ENCODE results near the gene CLECL1. TPM values are rescaled to one million over a fixed set of nuclear protein-coding genes. Genes with fewer than 3 reads are reported as not detected.
"Not testable (repeated sequence)": the region's sequence is repeated elsewhere in the genome, so short reads cannot be mapped to it uniquely, and the experiment has no call there.

CLECL1 gene
- total RNA-seq, 2 experiments from 2014 or later = 6.5 to 7.4 TPM

- ChIA-PET CTCF (interaction anchor here (1.2 to 2.2 kb wide), 3 partner anchors 10 to 21 kb away, joined by 3 to 12 read pairs (median 5); no protein-coding TSS in a partner anchor), POLR2A (interaction anchor here (1.6 kb wide), 1 partner anchor 47 kb away, joined by 3 read pairs; no protein-coding TSS in a partner anchor)
Measured at GRCh38 chr12:9721394-9722092, 11.4 kb downstream of the CLECL1 start.

DNA sequence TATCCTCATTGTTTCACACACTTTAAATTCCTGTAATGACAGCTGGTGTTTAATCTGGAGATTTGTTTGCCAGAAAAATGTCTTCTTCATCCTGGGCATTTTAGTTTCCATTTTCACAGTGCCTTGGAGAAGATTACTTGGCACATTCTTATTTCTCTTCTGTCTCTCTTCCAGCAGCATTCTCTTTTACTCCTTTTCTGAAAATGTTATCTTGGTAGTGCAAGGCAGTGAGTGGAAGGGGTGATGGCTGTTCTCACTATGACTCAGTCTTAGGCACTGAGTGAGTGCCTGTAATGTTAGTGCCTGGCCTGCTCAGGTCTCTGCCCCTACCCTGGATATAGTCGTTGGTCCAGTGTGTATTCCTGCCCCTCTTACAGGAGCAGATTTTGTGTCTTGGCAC, 13.1 kb downstream of the CLECL1 start:
- ChIA-PET CTCF (interaction anchor here (0.8 to 6.2 kb wide), 2 partner anchors 13 to 85 kb away, joined by 3 to 32 read pairs; no protein-coding TSS in a partner anchor), POLR2A (no interaction called here)
- Mint-ChIP-seq H3K36me3 (peaks cover 7% of the 10 kb centered on the region), H3K4me3 (no peak overlapping the region), H3K27ac (peak overlapping the region; percentile 4), H3K9me3 (no peaks in the 10 kb centered on the region), H3K27me3 (no peaks in the 10 kb centered on the region), H3K4me1 (ENCODE audit: low read depth) (peaks cover 32% of the 10 kb centered on the region)
- intact Hi-C loops (cut with micrococcal nuclease) = no loop called here
- DNase-seq = no peak

More at GRCh38 chr12:9721394-9722092, 11.4 kb downstream of the CLECL1 start:
- H3K4me3 Mint-ChIP-seq = no peak overlapping the region
- H3K36me3 Mint-ChIP-seq = peaks cover 7% of the 10 kb centered on the region
- intact Hi-C loops (cut with micrococcal nuclease) = no loop called here
- H3K9me3 Mint-ChIP-seq = no peaks in the 10 kb centered on the region
- no peak overlapping the region for H3K27ac Mint-ChIP-seq
- no peaks in the 10 kb centered on the region for H3K27me3 Mint-ChIP-seq
- H3K4me1 Mint-ChIP-seq (ENCODE audit: low read depth) = peaks cover 26% of the 10 kb centered on the region
- no peak for DNase-seq

DNA sequence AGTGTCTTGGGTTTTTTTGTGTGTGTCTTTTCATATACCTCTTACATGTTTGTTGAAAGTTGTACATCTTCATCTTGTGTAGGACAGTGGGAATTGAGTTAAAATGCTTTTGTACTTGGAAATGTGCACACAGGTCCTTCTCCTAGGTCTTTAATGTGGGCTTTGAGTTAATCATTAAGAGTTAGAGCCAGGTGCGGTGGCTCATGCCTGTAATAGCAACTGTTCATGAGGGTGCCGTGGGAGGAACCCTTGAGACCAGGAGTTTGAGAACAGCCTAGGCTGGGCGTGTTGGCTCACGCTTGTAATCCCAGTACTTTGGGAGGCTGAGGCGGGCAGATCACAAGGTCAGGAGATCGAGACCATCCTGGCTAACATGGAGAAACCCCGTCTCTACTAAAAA, 13.9 kb downstream of the CLECL1 start:
- Mint-ChIP-seq H3K9me3 (no peaks in the 10 kb centered on the region), H3K27ac (no peak overlapping the region), H3K27me3 (no peaks in the 10 kb centered on the region), H3K36me3 (peaks cover 7% of the 10 kb centered on the region), H3K4me3 (no peak overlapping the region), H3K4me1 (ENCODE audit: low read depth) (peaks cover 30% of the 10 kb centered on the region)
- intact Hi-C loops (cut with micrococcal nuclease) = no loop called here
- ChIA-PET CTCF (interaction anchor here (0.8 to 6.2 kb wide), 2 partner anchors 12 to 84 kb away, joined by 3 to 32 read pairs; no protein-coding TSS in a partner anchor), POLR2A (no interaction called here)
- DNase-seq = no peak

DNA sequence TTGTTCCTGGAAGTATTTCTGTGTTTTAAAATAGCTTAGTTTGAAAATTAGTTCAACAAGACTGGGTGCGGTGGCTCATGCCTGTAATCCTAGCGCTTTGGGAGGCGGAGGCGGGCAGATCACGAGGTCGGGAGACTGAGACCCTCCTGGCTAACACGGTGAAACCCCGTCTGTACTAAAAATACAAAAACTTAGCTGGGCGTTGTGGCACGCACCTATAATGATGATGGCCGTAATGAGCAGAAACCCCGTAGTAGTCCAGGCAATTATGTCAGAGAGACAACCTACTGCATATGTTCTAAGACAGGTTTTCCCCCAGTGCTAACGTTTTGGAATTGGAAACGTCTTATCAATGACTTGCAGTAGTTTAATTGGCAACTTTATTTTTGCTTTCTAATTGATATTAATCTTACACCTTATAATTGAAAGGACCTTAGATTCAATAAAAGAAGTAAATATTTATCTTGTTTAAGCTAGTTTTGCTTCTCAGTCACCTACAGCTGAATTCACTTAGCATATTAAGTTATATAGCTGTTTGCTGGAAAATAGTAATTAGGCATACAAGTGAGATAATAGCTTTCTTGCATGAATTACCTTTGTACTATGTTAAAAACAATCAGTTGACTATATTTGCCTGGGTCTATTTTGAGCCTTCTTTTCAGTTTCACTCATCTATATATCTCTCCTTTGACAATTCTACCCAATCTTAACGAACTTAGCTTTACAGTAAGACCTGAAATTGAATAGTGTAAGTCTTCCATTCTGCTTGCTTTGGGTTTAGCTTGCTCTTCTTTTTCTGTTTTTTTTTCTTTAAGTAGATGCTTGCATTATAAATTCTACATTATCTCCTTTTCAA, 15.6 kb downstream of the CLECL1 start:
- peaks cover 5% of the 10 kb centered on the region for H3K36me3 Mint-ChIP-seq
- H3K9me3 Mint-ChIP-seq = no peaks in the 10 kb centered on the region
- no peak overlapping the region for H3K4me3 Mint-ChIP-seq
- DNase-seq = no peak
- no peaks in the 10 kb centered on the region for H3K27me3 Mint-ChIP-seq
- peaks cover 32% of the 10 kb centered on the region for H3K4me1 Mint-ChIP-seq (ENCODE audit: low read depth)
- ChIA-PET POLR2A (interaction anchor here (0.6 to 1.3 kb wide), 2 partner anchors 9 to 18 kb away, joined by 3 to 4 read pairs; no protein-coding TSS in a partner anchor), CTCF (interaction anchor here (1.0 to 6.2 kb wide), 4 partner anchors 8 to 34 kb away, joined by 3 to 32 read pairs (median 5); no protein-coding TSS in a partner anchor)
- intact Hi-C loops (cut with micrococcal nuclease) = no loop called here
- H3K27ac Mint-ChIP-seq = no peak overlapping the region

- H3K9me3 Mint-ChIP-seq; H3K36me3 Mint-ChIP-seq; DNase-seq; H3K27ac Mint-ChIP-seq; H3K27me3 Mint-ChIP-seq; intact Hi-C loops (cut with micrococcal nuclease); H3K4me3 Mint-ChIP-seq; POLR2A ChIA-PET: not testable (repeated sequence)
- peaks cover 23% of the 10 kb centered on the region for H3K4me1 Mint-ChIP-seq (ENCODE audit: low read depth)
- CTCF ChIA-PET = interaction anchor here (1.0 to 1.2 kb wide), 2 partner anchors 20 to 30 kb away, joined by 3 to 5 read pairs; no protein-coding TSS in a partner anchor
Measured at GRCh38 chr12:9713032-9713558, 19.8 kb downstream of the CLECL1 start.

DNA sequence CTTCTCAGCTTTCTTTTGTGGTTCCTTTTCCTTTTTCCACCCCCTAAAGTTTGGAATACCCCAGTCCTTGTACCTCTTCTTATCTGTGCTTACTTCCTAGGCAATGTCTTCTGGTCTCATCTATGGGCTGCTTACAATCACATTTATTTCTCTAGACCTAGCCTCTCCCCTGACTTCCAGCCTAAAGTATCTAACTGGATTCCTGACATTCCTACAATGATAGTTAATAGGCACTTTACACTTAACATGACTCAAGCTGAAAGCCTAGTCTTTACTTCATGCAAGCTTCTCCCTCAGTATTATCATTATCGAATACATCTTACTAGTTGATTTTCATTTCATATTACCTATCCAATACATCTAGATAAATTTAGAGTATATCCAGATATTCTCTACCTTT, 21.2 kb downstream of the CLECL1 start:
- H3K4me3 Mint-ChIP-seq = no peak overlapping the region
- intact Hi-C loops (cut with micrococcal nuclease) = no loop called here
- H3K36me3 Mint-ChIP-seq = no peaks in the 10 kb centered on the region
- H3K9me3 Mint-ChIP-seq = no peaks in the 10 kb centered on the region
- peaks cover 36% of the 10 kb centered on the region for H3K4me1 Mint-ChIP-seq (ENCODE audit: low read depth)
- no peaks in the 10 kb centered on the region for H3K27me3 Mint-ChIP-seq
- CTCF ChIA-PET = interaction anchor here (0.9 to 2.2 kb wide), 8 partner anchors 10 to 86 kb away, joined by 3 to 9 read pairs (median 4); no protein-coding TSS in a partner anchor
- DNase-seq = no peak
- POLR2A ChIA-PET = no interaction called here
- no peak overlapping the region for H3K27ac Mint-ChIP-seq

DNA sequence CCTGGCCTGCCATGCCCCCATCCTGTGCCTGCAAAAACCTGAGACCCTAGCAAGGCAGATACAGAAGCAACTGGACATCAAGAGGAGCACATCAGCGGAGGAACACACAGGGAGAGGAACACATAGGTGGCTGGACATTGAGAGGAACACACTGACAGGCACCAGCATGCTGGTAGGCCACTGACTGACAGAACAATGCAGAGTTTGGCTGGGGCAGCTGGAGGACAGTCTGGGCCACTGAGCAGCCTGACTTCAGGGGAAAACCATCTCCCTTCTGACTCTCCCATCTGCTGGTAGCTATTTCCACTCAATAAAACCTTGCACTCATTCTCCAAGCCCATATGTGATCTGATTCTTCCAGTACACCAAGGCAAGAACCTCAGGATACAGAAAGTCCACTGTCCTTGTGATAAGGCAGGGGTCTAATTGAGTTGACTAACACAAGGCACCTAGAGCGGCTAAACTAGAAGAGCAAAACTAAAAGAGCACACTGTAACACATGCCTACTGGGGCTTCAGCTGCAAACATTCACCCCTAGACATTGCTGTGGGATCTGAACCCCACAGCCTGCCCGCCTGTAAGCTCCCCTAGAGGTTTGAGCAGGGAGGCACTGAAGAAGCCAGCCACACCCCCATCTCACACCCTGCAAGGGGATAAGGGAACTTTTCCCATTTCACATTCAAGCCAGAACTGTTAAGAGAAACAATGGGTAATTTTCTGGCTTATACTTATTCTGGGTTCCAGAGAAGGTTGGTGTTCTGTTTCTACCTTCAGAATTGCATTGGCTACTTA, 22.1 kb downstream of the CLECL1 start:
- Mint-ChIP-seq H3K4me1 (ENCODE audit: low read depth) (peaks cover 41% of the 10 kb centered on the region), H3K36me3 (peaks cover 4% of the 10 kb centered on the region), H3K4me3 (no peak overlapping the region), H3K27ac (no peak overlapping the region), H3K9me3 (peaks cover 3% of the 10 kb centered on the region), H3K27me3 (no peaks in the 10 kb centered on the region)
- intact Hi-C loops (cut with micrococcal nuclease) = no loop called here
- ChIA-PET POLR2A (no interaction called here), CTCF (interaction anchor here (0.8 to 4.9 kb wide), 10 partner anchors 9 to 87 kb away, joined by 3 to 29 read pairs (median 4); no protein-coding TSS in a partner anchor)
- no peak for DNase-seq

DNA sequence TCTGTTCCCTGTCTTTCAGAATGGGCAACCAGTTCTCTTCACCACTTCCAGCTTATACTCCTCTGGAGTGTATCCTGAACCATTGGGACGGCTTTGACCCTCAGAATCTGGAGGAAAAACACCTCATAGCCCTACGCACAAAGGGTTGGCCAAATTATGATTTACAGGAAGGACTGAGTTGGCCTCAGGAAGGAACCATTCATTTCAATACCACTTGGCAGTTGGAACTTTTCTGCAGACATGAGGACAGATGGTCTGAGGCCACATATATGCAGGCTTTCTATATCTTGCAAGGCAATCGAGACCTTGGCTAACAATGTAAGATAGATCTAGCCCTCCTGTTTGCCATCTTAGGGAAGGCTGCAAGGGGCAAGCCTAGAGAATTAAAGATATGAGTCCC, 24.0 kb downstream of the CLECL1 start:
- DNase-seq = no peak
- H3K9me3 Mint-ChIP-seq = peaks cover 17% of the 10 kb centered on the region
- CTCF ChIA-PET = interaction anchor here (0.6 to 4.9 kb wide), 37 partner anchors 8 to 462 kb away, joined by 3 to 86 read pairs (median 5); partner anchors contain the start of gene CLECL1
- H3K36me3 Mint-ChIP-seq = peaks cover 9% of the 10 kb centered on the region
- peaks cover 44% of the 10 kb centered on the region for H3K4me1 Mint-ChIP-seq (ENCODE audit: low read depth)
- intact Hi-C loops (cut with micrococcal nuclease) = loop anchor here (1.0 to 10.0 kb wide), 4 partner anchors 10 to 374 kb away; partner anchors contain the start of gene CLEC2D
- H3K4me3 Mint-ChIP-seq = no peak overlapping the region
- POLR2A ChIA-PET = interaction anchor here (1.1 to 1.2 kb wide), 5 partner anchors 9 to 76 kb away, joined by 3 to 8 read pairs (median 3); no protein-coding TSS in a partner anchor
- H3K27ac Mint-ChIP-seq = peak overlapping the region; percentile 85
- H3K27me3 Mint-ChIP-seq = no peaks in the 10 kb centered on the region

- Mint-ChIP-seq H3K36me3 (peaks cover 9% of the 10 kb centered on the region), H3K27ac (peak overlapping the region; percentile 85), H3K9me3 (peaks cover 17% of the 10 kb centered on the region), H3K4me1 (ENCODE audit: low read depth) (peaks cover 40% of the 10 kb centered on the region), H3K4me3 (peak overlapping the region; percentile 62), H3K27me3 (no peaks in the 10 kb centered on the region)
- intact Hi-C loops (cut with micrococcal nuclease) = loop anchor here (1.0 to 10.0 kb wide), 5 partner anchors 9 to 373 kb away; partner anchors contain the start of gene CLEC2D
- DNase-seq = peak; percentile 81
- POLR2A ChIA-PET = interaction anchor here (0.8 to 1.3 kb wide), 6 partner anchors 9 to 75 kb away, joined by 3 to 8 read pairs (median 4); partner anchors contain the start of gene CLEC2D
- CTCF ChIA-PET = interaction anchor here (0.6 to 4.9 kb wide), 42 partner anchors 8 to 462 kb away, joined by 3 to 86 read pairs (median 4); partner anchors contain the start of gene CLECL1
Measured at GRCh38 chr12:9707864-9708808, 24.8 kb downstream of the CLECL1 start.

GRCh38 chr12:9707356-9707755, 25.5 kb downstream of the CLECL1 start:
- peaks cover 43% of the 10 kb centered on the region for H3K4me1 Mint-ChIP-seq (ENCODE audit: low read depth)
- no peak for DNase-seq
- CTCF ChIA-PET = interaction anchor here (0.7 to 4.9 kb wide), 19 partner anchors 8 to 377 kb away, joined by 3 to 86 read pairs (median 9); no protein-coding TSS in a partner anchor

More at GRCh38 chr12:9707356-9707755, 25.5 kb downstream of the CLECL1 start:
- Mint-ChIP-seq H3K4me3 (peak overlapping the region; percentile 62), H3K36me3 (peaks cover 9% of the 10 kb centered on the region), H3K27me3 (no peaks in the 10 kb centered on the region), H3K9me3 (peaks cover 17% of the 10 kb centered on the region), H3K27ac (peak overlapping the region; percentile 85)
- POLR2A ChIA-PET = interaction anchor here (1.3 kb wide), 1 partner anchor 60 kb away, joined by 4 read pairs; no protein-coding TSS in a partner anchor
- intact Hi-C loops (cut with micrococcal nuclease) = loop anchor here (2.0 to 10.0 kb wide), 2 partner anchors 33 to 373 kb away; no protein-coding TSS in a partner anchor

All from activated CD4-positive, alpha-beta memory T cell treated with anti-CD3 and anti-CD28 coated beads for 36 hours (primary cell).